RWPE2 (cell line): Measurements from ENCODE around the gene ZC2HC1B.
A peak's percentile ranks its signal among the peaks of the same experiment; 100 is the strongest.

Source experiments
- ATAC-seq: fragments of 200-7000 bp; cut with Tn5 transposase; 3 replicates; pipeline ENCODE4 v1.9.1; 2021; ENCODE audit warnings: low read depth
- DNase-seq: peaks from one replicate; pipeline ENCODE4 v3.0.0-alpha.2; 2020; ENCODE audit warnings: low spot score
- H3K27ac ChIP-seq: fragments of 450-650 bp; 2 replicates; pipeline ENCODE4 v1.5.1; 2017; ENCODE audit warnings: mild to moderate bottlenecking; ENCODE audit not compliant: poor library complexity, severe bottlenecking
- H3K27me3 ChIP-seq: fragments of 250-450 bp; sonication (Bioruptor Pico); 2 replicates; pipeline ENCODE4 v1.5.1; 2021; ENCODE audit warnings: mild to moderate bottlenecking, moderate library complexity; ENCODE audit not compliant: insufficient read depth, poor library complexity, severe bottlenecking
- H3K36me3 ChIP-seq: fragments of 250-450 bp; sonication (Bioruptor Pico); 2 replicates; pipeline ENCODE4 v1.5.1; 2020; ENCODE audit warnings: low read depth, mild to moderate bottlenecking, moderate library complexity
- H3K4me1 ChIP-seq: fragments of 250-450 bp; sonication (Bioruptor Pico); 2 replicates; pipeline ENCODE4 v1.5.1; 2021; ENCODE audit warnings: mild to moderate bottlenecking, moderate library complexity; ENCODE audit not compliant: insufficient read depth, poor library complexity, severe bottlenecking
- H3K4me3 ChIP-seq: fragments of 250-450 bp; sonication (Bioruptor Pico); 2 replicates; pipeline ENCODE4 v1.5.1; 2021; ENCODE audit warnings: mild to moderate bottlenecking, moderate library complexity; ENCODE audit not compliant: severe bottlenecking
- H3K9me3 ChIP-seq: fragments of 250-450 bp; sonication (Bioruptor Pico); 2 replicates; pipeline ENCODE4 v1.5.1; 2021; ENCODE audit warnings: mild to moderate bottlenecking, moderate library complexity; ENCODE audit not compliant: severe bottlenecking
- TF ChIP-seq, protein P1 (sequence below): fragments of 450-650 bp; IDR thresholded peaks from one replicate; pipeline ENCODE4 v1.5.1; 2017; ENCODE audit warnings: mild to moderate bottlenecking, moderate library complexity; ENCODE audit not compliant: poor library complexity, severe bottlenecking

Gene ZC2HC1B

DNA sequence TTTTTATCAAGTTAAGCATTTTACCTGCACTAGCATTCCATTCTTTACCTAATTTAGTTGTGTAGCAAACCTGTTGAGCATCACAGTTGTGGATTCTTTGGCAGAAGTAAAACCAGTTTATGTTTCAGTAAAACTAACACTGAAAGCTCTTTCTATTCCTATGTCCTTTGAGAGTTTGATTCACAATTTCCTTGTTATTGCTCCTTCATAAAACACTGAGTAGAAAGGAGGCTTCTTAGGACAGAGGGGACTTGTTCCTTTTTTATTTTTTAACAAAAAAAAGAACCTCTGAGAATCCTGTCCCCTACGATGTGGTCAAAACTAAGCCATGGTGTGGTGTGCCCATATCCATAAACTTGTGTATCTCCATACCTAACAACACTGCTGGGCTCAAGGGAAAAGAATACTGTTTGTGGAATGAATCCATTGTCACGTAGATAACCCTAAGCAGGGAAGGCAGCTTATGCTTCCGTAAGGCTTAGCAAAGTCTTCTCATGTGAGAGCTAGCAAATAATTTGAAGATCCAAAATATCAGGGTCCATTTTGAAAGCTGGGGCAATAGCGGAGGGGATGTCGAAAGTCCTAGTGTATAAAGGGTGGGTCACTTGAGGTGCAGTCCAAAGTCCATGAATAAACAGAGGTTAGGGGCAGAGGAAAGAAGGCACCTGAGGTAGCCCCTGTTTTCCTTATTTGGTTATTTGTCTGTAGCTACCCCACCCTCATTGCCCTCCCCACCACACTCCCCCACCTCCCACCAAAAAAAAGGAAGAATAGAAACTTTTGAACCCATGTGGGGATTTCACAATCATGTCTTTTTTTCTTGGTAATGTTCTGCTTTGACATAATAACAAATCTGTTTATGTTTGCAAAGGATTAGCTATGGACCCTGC is 72.7 kb downstream of the ZC2HC1B start:
- H3K4me3 ChIP-seq, result no peak overlapping the region

DNA sequence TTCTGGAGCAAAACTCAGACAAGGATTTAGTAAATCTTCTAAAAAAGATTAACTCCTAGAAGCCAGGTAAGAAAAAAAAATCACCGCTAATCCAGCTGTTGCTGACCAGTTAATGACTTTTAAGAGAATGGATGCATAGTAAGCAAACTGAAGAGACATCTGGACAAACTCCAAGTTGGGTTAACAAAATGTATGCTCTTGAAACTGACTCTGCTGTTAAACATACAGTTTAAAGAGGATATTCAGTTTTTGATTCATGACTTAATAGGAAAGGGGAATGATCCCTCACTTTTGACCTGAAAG is 73.3 kb downstream of the ZC2HC1B start:
- H3K27ac ChIP-seq, result no peak overlapping the region
- H3K9me3 ChIP-seq, result no peaks in the 10 kb centered on the region
- H3K4me1 ChIP-seq, result no peaks in the 10 kb centered on the region
- H3K4me3 ChIP-seq, result no peak overlapping the region
- ATAC-seq, result no peak
- H3K36me3 ChIP-seq, result no peaks in the 10 kb centered on the region
- H3K27me3 ChIP-seq, result no peaks in the 10 kb centered on the region
- DNase-seq, result no peak
- TF ChIP-seq, protein P1, sequence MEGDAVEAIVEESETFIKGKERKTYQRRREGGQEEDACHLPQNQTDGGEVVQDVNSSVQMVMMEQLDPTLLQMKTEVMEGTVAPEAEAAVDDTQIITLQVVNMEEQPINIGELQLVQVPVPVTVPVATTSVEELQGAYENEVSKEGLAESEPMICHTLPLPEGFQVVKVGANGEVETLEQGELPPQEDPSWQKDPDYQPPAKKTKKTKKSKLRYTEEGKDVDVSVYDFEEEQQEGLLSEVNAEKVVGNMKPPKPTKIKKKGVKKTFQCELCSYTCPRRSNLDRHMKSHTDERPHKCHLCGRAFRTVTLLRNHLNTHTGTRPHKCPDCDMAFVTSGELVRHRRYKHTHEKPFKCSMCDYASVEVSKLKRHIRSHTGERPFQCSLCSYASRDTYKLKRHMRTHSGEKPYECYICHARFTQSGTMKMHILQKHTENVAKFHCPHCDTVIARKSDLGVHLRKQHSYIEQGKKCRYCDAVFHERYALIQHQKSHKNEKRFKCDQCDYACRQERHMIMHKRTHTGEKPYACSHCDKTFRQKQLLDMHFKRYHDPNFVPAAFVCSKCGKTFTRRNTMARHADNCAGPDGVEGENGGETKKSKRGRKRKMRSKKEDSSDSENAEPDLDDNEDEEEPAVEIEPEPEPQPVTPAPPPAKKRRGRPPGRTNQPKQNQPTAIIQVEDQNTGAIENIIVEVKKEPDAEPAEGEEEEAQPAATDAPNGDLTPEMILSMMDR, result no peak

More for the DNA sequence above, 72.7 kb downstream of the ZC2HC1B start:
- no peak overlapping the region for H3K27ac ChIP-seq
- no peak for DNase-seq
- no peaks in the 10 kb centered on the region for H3K36me3 ChIP-seq
- no peak for ATAC-seq
- no peaks in the 10 kb centered on the region for H3K27me3 ChIP-seq
- H3K9me3 ChIP-seq, result no peaks in the 10 kb centered on the region
- TF ChIP-seq, protein P1, result no peak
- no peaks in the 10 kb centered on the region for H3K4me1 ChIP-seq

DNA sequence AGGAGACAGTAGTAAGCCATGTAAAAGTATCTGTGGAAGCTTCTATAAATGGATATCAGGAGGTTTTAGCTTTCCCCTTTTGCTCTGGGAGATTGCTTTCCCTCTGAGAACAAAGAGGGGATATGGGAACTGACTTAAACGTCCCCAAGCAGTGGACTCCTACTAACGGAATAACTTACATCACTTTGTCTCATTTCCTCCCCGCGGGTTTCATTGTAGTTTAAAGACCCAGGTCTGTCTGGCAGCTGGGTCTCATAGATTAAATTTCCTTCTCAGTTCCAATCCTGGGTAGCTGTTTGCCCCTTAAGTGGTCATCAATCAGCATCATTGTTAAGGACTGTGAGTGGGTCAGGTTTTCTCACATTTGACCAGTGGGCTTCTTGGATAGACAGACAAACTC is 75.1 kb downstream of the ZC2HC1B start:
- Histone ChIP-seq H3K36me3 (no peaks in the 10 kb centered on the region), H3K27me3 (no peaks in the 10 kb centered on the region), H3K27ac (no peak overlapping the region), H3K4me3 (no peak overlapping the region), H3K4me1 (no peaks in the 10 kb centered on the region), H3K9me3 (no peaks in the 10 kb centered on the region)
- DNase-seq (no peak), ATAC-seq (no peak)
- TF ChIP-seq, protein P1, result no peak

DNA sequence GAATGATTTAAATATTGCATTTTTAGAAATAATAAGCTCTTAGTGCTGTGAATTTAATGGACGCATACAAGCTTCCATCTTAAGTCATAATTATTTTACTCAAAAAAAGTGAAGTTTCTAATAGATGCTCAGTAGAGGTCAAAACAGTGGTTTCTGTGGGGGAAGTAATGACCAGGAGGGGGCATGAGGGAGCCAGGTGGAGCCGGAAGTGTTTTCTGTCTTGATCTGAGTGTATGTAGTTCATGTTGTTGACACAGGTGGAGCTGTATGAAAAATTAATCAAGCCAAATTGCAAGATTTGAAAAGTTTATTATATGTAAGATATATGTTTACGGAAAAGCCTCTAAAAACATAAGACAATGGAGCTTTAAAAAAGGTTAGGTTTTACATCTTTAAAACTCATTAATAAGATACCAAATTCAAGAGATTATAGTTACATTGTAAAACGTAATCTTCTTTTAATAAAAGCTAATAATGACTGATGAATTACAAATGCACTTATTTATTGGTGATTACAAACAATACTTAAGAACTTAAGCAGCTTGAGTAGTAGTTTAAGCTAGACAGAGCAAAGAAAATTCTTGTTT is 75.8 kb downstream of the ZC2HC1B start:
- Histone ChIP-seq H3K4me1 (no peaks in the 10 kb centered on the region), H3K9me3 (no peaks in the 10 kb centered on the region), H3K27ac (no peak overlapping the region), H3K36me3 (no peaks in the 10 kb centered on the region), H3K4me3 (no peak overlapping the region), H3K27me3 (no peaks in the 10 kb centered on the region)
- TF ChIP-seq, protein P1, result peak; percentile 85
- ATAC-seq (peak; percentile 82), DNase-seq (no peak)
